ENCODE measurements around the gene ADAMTS17. TPM values are rescaled to one million over a fixed set of nuclear protein-coding genes. Genes with fewer than 3 reads are reported as not detected.

Gene ADAMTS17
- total RNA-seq, 1 experiment from 2014 or later: 1.5 TPM

- H3K9me3 ChIP-seq: no peaks in the 10 kb centered on the region
- intact Hi-C loops (cut with micrococcal nuclease; ENCODE audit: unreplicated experiment): no loop called here
- H3K4me1 Mint-ChIP-seq (ENCODE audit: low read depth, unreplicated experiment): no peaks in the 10 kb centered on the region
- peaks cover 4% of the 10 kb centered on the region for H3K36me3 Mint-ChIP-seq (ENCODE audit: insufficient read depth, unreplicated experiment)
- H3K4me3 ChIP-seq (ENCODE audit: low read depth, low read length): no peak overlapping the region
- no peaks in the 10 kb centered on the region for H3K27me3 Mint-ChIP-seq (ENCODE audit: insufficient read depth, unreplicated experiment)
- no peaks in the 10 kb centered on the region for H3K9me3 Mint-ChIP-seq (ENCODE audit: unreplicated experiment)
- no peak overlapping the region for H3K4me3 Mint-ChIP-seq (ENCODE audit: unreplicated experiment)
- no peak for TF ChIP-seq CTCF (IDR thresholded peaks at IDR 0.05; ENCODE audit: insufficient read depth in 1 of 2, low read depth in 1 of 2, low read length in 1 of 2, severe bottlenecking in 1 of 2, unreplicated experiment in 1 of 2)
- no TSS peak for BruUV-seq (replicated peaks)
- no peaks in the 10 kb centered on the region for H3K27me3 ChIP-seq (replicated peaks; ENCODE audit: control insufficient read depth, insufficient read depth, low read length)
- ChIA-PET CTCF (no interaction called here), POLR2A (no interaction called here)
- no peaks in the 10 kb centered on the region for H3K36me3 ChIP-seq (ENCODE audit: control insufficient read depth, insufficient read depth, low read length)
- H3K4me1 ChIP-seq: no peaks in the 10 kb centered on the region
- H3K27ac Mint-ChIP-seq (ENCODE audit: unreplicated experiment): no peak overlapping the region
- no peak for DNase-seq
Measured at GRCh38 chr15:100183921-100184495, 157.8 kb downstream of the ADAMTS17 start.

- Histone ChIP-seq H3K4me3 (ENCODE audit: low read depth, low read length) (no peak overlapping the region), H3K36me3 (ENCODE audit: control insufficient read depth, insufficient read depth, low read length) (no peaks in the 10 kb centered on the region), H3K9me3 (no peaks in the 10 kb centered on the region), H3K4me1 (no peaks in the 10 kb centered on the region), H3K27me3 (replicated peaks; ENCODE audit: control insufficient read depth, insufficient read depth, low read length) (no peaks in the 10 kb centered on the region)
- POLR2A ChIA-PET: no interaction called here
- Mint-ChIP-seq H3K27ac (ENCODE audit: unreplicated experiment) (no peak overlapping the region), H3K9me3 (ENCODE audit: unreplicated experiment) (peaks cover 14% of the 10 kb centered on the region), H3K27me3 (ENCODE audit: insufficient read depth, unreplicated experiment) (no peaks in the 10 kb centered on the region), H3K4me3 (ENCODE audit: unreplicated experiment) (no peak overlapping the region), H3K36me3 (ENCODE audit: insufficient read depth, unreplicated experiment) (peaks cover 4% of the 10 kb centered on the region), H3K4me1 (ENCODE audit: low read depth, unreplicated experiment) (no peaks in the 10 kb centered on the region)
- CTCF ChIA-PET: no interaction called here
- no TSS peak for BruUV-seq (replicated peaks)
- no peak for TF ChIP-seq CTCF (IDR thresholded peaks at IDR 0.05; ENCODE audit: insufficient read depth in 1 of 2, low read depth in 1 of 2, low read length in 1 of 2, severe bottlenecking in 1 of 2, unreplicated experiment in 1 of 2)
- no peak for DNase-seq
- intact Hi-C loops (cut with micrococcal nuclease; ENCODE audit: unreplicated experiment): no loop called here
Measured at GRCh38 chr15:100180921-100181320, 160.9 kb downstream of the ADAMTS17 start.

GRCh38 chr15:100175406-100176114 is 166.2 kb downstream of the ADAMTS17 start:
- no peak overlapping the region for H3K27ac Mint-ChIP-seq (ENCODE audit: unreplicated experiment)
- Histone ChIP-seq H3K4me3 (ENCODE audit: low read depth, low read length) (no peak overlapping the region), H3K36me3 (ENCODE audit: control insufficient read depth, insufficient read depth, low read length) (no peaks in the 10 kb centered on the region), H3K9me3 (peaks cover 15% of the 10 kb centered on the region), H3K4me1 (no peaks in the 10 kb centered on the region), H3K27me3 (replicated peaks; ENCODE audit: control insufficient read depth, insufficient read depth, low read length) (no peaks in the 10 kb centered on the region)
- no peaks in the 10 kb centered on the region for H3K27me3 Mint-ChIP-seq (ENCODE audit: insufficient read depth, unreplicated experiment)
- ChIA-PET POLR2A (no interaction called here), CTCF (no interaction called here)
- DNase-seq: no peak
- no peaks in the 10 kb centered on the region for H3K36me3 Mint-ChIP-seq (ENCODE audit: insufficient read depth, unreplicated experiment)
- H3K4me3 Mint-ChIP-seq (ENCODE audit: unreplicated experiment): no peak overlapping the region
- no peaks in the 10 kb centered on the region for H3K4me1 Mint-ChIP-seq (ENCODE audit: low read depth, unreplicated experiment)
- no TSS peak for BruUV-seq (replicated peaks)
- intact Hi-C loops (cut with micrococcal nuclease; ENCODE audit: unreplicated experiment): no loop called here
- no peak for TF ChIP-seq CTCF (IDR thresholded peaks at IDR 0.05; ENCODE audit: insufficient read depth in 1 of 2, low read depth in 1 of 2, low read length in 1 of 2, severe bottlenecking in 1 of 2, unreplicated experiment in 1 of 2)
- H3K9me3 Mint-ChIP-seq (ENCODE audit: unreplicated experiment): peaks cover 18% of the 10 kb centered on the region
